NCI-H510A (cell line): Measurements from ENCODE around the gene MAN2A1.

Experiments used
- DNase-seq: peaks from one replicate; lab custom pipeline; 2025; lab: John Stamatoyannopoulos, UW

Gene MAN2A1

GRCh38 chr5:109706095-109706494 is 16.4 kb downstream of the MAN2A1 start:
- no peak for DNase-seq

- no peak for DNase-seq
Measured at GRCh38 chr5:109707531-109707930, 17.8 kb downstream of the MAN2A1 start.

GRCh38 chr5:109708813-109709212 is 19.1 kb downstream of the MAN2A1 start:
- DNase-seq = no peak

- DNase-seq = no peak
Measured at GRCh38 chr5:109709225-109709624, 19.5 kb downstream of the MAN2A1 start.

GRCh38 chr5:109711673-109712072 is 21.9 kb downstream of the MAN2A1 start:
- no peak for DNase-seq

GRCh38 chr5:109713453-109713852 is 23.7 kb downstream of the MAN2A1 start:
- no peak for DNase-seq

- DNase-seq = no peak
Measured at GRCh38 chr5:109714592-109714991, 24.9 kb downstream of the MAN2A1 start.

GRCh38 chr5:109718216-109718615 is 28.5 kb downstream of the MAN2A1 start:
- no peak for DNase-seq

GRCh38 chr5:109718632-109719031 is 28.9 kb downstream of the MAN2A1 start:
- no peak for DNase-seq

- no peak for DNase-seq
Measured at GRCh38 chr5:109719978-109720377, 30.3 kb downstream of the MAN2A1 start.

GRCh38 chr5:109721741-109722140 is 32.0 kb downstream of the MAN2A1 start:
- no peak for DNase-seq

GRCh38 chr5:109723606-109724005 is 33.9 kb downstream of the MAN2A1 start:
- DNase-seq = no peak

- no peak for DNase-seq
Measured at GRCh38 chr5:109725135-109725534, 35.4 kb downstream of the MAN2A1 start.

GRCh38 chr5:109739741-109740728 is 50.3 kb downstream of the MAN2A1 start:
- DNase-seq = no peak

- no peak for DNase-seq
Measured at GRCh38 chr5:109740966-109741365, 51.2 kb downstream of the MAN2A1 start.

GRCh38 chr5:109741390-109741789 is 51.7 kb downstream of the MAN2A1 start:
- DNase-seq = no peak

- no peak for DNase-seq
Measured at GRCh38 chr5:109743041-109743531, 53.4 kb downstream of the MAN2A1 start.

- no peak for DNase-seq
Measured at GRCh38 chr5:109743770-109744212, 54.1 kb downstream of the MAN2A1 start.

- DNase-seq = no peak
Measured at GRCh38 chr5:109744261-109744660, 54.5 kb downstream of the MAN2A1 start.

GRCh38 chr5:109748546-109748945 is 58.8 kb downstream of the MAN2A1 start:
- no peak for DNase-seq

GRCh38 chr5:109750463-109750862 is 60.7 kb downstream of the MAN2A1 start:
- DNase-seq = no peak

GRCh38 chr5:109753279-109753678 is 63.6 kb downstream of the MAN2A1 start:
- DNase-seq = no peak

GRCh38 chr5:109754319-109754718 is 64.6 kb downstream of the MAN2A1 start:
- no peak for DNase-seq
